ENCODE results near the gene UBE2J2.

Gene UBE2J2

DNA sequence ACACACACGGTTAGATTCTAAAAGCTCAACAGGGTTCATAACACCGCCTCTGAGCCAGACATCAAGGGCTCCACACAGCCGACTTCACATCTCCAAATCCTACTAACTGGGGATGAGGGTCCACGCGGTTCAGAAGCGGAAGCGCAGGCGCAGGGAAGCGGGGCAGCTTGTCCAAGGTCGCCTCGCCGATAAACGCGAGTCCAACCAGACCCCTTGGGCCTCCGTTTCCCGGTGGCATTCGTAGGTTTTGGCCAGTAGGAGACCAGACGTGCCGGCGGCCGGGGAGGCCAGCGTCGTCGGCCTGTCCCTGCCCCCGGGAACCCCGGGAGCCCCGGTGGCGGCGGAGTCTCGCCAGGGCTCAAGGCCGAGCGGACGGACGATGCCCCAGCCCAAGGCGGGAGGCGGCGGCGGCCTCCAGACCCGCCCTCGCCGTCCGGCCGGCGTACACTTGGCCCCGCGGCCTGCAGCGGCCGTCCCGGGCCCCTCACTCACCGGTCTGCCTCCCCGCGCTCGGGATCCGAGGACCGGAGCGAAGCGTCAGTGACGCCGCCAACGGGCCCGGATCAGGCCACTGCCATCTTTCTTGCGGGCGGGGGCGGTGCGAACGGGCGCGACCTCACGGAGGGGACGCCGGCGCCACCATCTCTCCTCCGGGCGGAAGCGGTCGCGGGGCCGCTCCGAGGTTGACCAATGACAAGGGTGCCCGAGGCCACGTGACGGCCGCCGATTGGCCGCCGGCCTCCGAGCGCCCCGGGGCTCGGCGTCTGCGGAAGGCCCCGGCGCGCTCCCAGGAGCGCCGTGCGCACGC is 42.0 kb downstream of the UBE2J2 start, which contains the start of gene SDF4:
SDF4 (minus strand) TSS at position 602 of the 808 bp plus-strand sequence. CDS start 3,229 bp downstream, outside the sequence.
- Histone ChIP-seq H3K27ac (peak within 1 kb of the TSS; percentile 73), H3K9ac (ENCODE audit: insufficient read length) (peak within 1 kb of the TSS; percentile 95)
- DNase-seq (ENCODE audit: low read depth, low spot score), result peak; percentile 80

DNA sequence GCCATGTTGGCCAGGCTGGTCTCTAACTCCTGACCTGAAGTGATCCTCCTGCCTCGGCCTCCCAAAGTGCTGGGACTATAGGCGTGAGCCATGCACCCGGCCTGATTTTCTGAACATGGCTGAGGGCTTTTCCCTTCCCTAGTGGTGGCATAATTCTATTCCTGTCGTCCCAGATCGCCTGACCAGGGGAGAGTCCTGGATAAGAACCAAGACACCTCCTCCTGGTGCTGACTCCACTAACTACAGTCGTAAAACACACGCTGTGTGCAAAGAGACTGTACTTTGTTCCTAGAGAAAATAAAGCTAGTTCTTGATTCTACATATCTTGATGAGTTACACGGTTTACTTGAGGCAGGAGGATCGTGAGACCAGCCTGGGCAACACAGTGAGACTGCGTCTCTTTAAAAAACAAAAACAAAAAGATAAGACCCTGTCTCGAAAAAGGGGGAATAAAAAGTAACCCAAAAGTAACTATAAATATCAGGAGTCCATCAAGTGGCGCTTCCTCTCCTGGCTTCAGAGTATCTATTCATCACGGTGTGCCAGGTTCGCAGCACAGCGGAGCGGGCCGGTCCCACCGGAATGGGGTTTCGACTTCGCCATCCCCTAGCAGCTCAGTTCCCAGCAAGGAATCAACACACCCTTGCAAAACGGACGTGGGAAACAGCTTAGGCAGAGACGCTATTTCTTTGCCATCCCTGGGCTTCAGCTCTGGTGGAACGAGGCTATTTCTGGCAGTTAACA is 42.8 kb downstream of the UBE2J2 start:
- peak overlapping the region; percentile 98 for H3K4me3 ChIP-seq
- no peaks in the 10 kb centered on the region for H3K9me3 ChIP-seq (ENCODE audit: low read depth, low read length)
- H3K36me3 ChIP-seq (ENCODE audit: insufficient read depth, low read length), result peaks cover 18% of the 10 kb centered on the region; the same call in 1 of the 2 replicates
- H3K9ac ChIP-seq (ENCODE audit: insufficient read length), result peak overlapping the region; percentile 95
- H3K27ac ChIP-seq, result peak overlapping the region; percentile 38
- DNase-seq (ENCODE audit: low read depth, low spot score), result no peak
- no peak for TF ChIP-seq POLR2AphosphoS5 (IDR thresholded peaks at IDR 0.05; ENCODE audit: borderline replicate concordance, low read depth, low read length)
- no peak for TF ChIP-seq FOXP2 (optimal IDR thresholded peaks at IDR 0.05; ENCODE audit: control extremely low read depth, extremely low read length, insufficient read depth)
- no peak for TF ChIP-seq EZH2 (IDR thresholded peaks at IDR 0.05)

More for the DNA sequence above, 42.0 kb downstream of the UBE2J2 start, which contains the start of gene SDF4:
- Histone ChIP-seq H3K4me3 (peak within 1 kb of the TSS; percentile 98), H3K36me3 (ENCODE audit: insufficient read depth, low read length) (peaks cover 18% of the 10 kb centered on the region; the same call in 1 of the 2 replicates), H3K9me3 (ENCODE audit: low read depth, low read length) (no peaks in the 10 kb centered on the region)
- TF ChIP-seq POLR2AphosphoS5 (IDR thresholded peaks at IDR 0.05; ENCODE audit: borderline replicate concordance, low read depth, low read length) (peak; percentile 83), EZH2 (IDR thresholded peaks at IDR 0.05) (no peak)

DNA sequence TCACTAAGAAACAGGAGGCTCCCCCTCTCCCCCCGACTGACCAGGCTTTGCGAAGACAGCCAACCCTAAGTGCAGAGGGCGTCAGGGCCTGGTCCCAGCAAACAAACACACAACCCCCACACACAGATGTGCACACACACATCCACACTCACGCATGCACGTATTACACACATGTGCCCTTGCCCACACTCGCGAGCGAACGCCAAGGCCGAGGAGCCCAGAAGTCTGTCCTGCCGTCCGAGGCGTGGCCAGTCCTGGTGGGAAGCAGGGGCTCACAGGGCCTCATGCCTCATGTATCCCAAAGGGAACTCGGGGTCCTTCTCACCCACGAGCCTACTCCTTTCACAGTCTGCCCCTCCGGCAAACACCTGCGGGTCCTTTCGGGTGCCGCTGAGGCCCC is 43.9 kb downstream of the UBE2J2 start:
- Histone ChIP-seq H3K27ac (no peak overlapping the region), H3K4me3 (peak overlapping the region; percentile 98; the same call in 1 of the 2 replicates), H3K36me3 (ENCODE audit: insufficient read depth, low read length) (peaks cover 18% of the 10 kb centered on the region; the same call in 1 of the 2 replicates), H3K9ac (ENCODE audit: insufficient read length) (no peak overlapping the region), H3K9me3 (ENCODE audit: low read depth, low read length) (no peaks in the 10 kb centered on the region)
- TF ChIP-seq FOXP2 (optimal IDR thresholded peaks at IDR 0.05; ENCODE audit: control extremely low read depth, extremely low read length, insufficient read depth) (no peak), POLR2AphosphoS5 (IDR thresholded peaks at IDR 0.05; ENCODE audit: borderline replicate concordance, low read depth, low read length) (no peak), EZH2 (IDR thresholded peaks at IDR 0.05) (no peak)
- DNase-seq (ENCODE audit: low read depth, low spot score), result no peak

DNA sequence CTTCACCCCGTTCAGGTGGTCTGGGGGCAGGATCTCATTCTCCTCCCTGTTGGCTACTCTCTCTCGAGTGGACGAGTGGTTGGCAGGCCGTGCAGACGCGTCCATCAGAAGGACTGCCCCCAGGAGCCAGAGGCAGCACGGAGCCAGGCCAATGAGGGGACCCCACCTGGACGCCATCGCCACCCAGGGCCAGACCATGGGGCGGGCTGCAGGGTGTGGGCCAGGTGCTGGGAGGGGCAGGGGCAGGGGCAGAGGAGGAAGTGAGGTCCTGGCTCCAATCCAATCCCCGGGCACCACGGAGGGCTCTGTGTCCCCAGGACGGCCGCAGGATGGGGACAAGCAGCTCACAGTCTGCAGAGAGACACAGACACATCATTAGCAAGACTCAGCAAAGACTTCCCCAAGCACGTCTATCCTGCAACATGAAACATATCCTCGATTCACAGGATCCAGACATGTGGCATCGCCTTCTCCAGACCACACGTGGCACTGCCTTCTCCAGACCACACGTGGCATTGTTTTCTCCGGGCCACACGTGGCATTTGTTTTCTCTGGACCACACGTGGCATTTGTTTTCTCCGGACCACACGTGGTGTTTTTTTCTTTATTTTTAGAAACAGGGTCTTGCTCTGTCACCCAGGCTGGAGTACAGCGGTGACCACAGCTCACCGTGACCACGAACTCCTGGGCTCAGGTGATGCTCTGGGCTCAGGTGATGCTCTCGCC is 44.9 kb downstream of the UBE2J2 start:
- Histone ChIP-seq H3K4me3 (no peak overlapping the region), H3K27ac (no peak overlapping the region), H3K9ac (ENCODE audit: insufficient read length) (no peak overlapping the region), H3K9me3 (ENCODE audit: low read depth, low read length) (no peaks in the 10 kb centered on the region), H3K36me3 (ENCODE audit: insufficient read depth, low read length) (peaks cover 18% of the 10 kb centered on the region; the same call in 1 of the 2 replicates)
- TF ChIP-seq EZH2 (IDR thresholded peaks at IDR 0.05), result no peak
- no peak for TF ChIP-seq POLR2AphosphoS5 (IDR thresholded peaks at IDR 0.05; ENCODE audit: borderline replicate concordance, low read depth, low read length)
- TF ChIP-seq FOXP2 (optimal IDR thresholded peaks at IDR 0.05; ENCODE audit: control extremely low read depth, extremely low read length, insufficient read depth), result no peak
- no peak for DNase-seq (ENCODE audit: low read depth, low spot score)

DNA sequence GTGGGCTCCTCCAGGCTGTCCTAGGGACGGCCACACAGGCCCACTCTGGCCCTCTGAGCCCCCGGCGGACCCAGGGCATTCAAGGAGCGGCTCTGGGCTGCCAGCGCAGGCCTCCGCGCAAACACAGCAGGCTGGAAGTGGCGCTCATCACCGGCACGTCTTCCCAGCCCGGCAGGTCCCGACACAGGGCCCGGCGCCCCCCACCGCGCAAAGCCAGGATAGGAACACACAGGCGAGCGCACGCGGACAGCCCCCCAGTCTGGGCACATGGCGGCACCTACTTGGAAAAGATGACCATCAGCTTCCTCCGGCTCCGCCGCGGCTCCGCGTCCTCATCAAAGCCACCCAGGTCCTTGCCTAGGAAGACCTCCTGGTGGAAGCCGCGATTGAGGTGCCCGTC is 45.5 kb downstream of the UBE2J2 start:
- TF ChIP-seq EZH2 (IDR thresholded peaks at IDR 0.05) (no peak), FOXP2 (optimal IDR thresholded peaks at IDR 0.05; ENCODE audit: control extremely low read depth, extremely low read length, insufficient read depth) (no peak), POLR2AphosphoS5 (IDR thresholded peaks at IDR 0.05; ENCODE audit: borderline replicate concordance, low read depth, low read length) (no peak)
- H3K4me3 ChIP-seq, result no peak overlapping the region
- no peak overlapping the region for H3K9ac ChIP-seq (ENCODE audit: insufficient read length)
- no peak for DNase-seq (ENCODE audit: low read depth, low spot score)
- H3K27ac ChIP-seq, result no peak overlapping the region
- H3K36me3 ChIP-seq (ENCODE audit: insufficient read depth, low read length), result peaks cover 20% of the 10 kb centered on the region; the same call in 1 of the 2 replicates
- no peaks in the 10 kb centered on the region for H3K9me3 ChIP-seq (ENCODE audit: low read depth, low read length)

DNA sequence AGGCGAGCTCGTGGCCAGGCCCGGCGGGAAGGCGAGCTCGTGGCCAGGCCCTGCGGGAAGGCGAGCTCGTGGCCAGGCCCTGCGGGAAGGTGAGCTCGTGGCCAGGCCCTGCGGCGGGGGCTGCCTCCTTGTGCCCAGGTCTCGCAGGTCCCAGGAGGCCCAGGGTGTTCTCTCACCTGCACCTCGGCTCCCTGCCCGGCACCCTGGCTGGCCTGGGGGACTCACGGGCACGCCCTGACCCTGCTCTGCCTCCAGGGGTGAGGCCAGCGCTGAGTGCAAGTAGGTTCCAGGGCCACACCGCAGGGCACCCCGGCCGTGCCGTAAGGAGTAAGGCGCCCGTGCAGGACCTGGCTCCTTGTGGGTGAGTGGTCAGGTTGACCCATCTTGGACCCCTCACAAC is 46.3 kb downstream of the UBE2J2 start:
- TF ChIP-seq EZH2 (IDR thresholded peaks at IDR 0.05) (no peak), POLR2AphosphoS5 (IDR thresholded peaks at IDR 0.05; ENCODE audit: borderline replicate concordance, low read depth, low read length) (no peak), FOXP2 (optimal IDR thresholded peaks at IDR 0.05; ENCODE audit: control extremely low read depth, extremely low read length, insufficient read depth) (no peak)
- Histone ChIP-seq H3K9ac (ENCODE audit: insufficient read length) (no peak overlapping the region), H3K4me3 (no peak overlapping the region), H3K36me3 (ENCODE audit: insufficient read depth, low read length) (peaks cover 28% of the 10 kb centered on the region; the same call in 1 of the 2 replicates), H3K27ac (no peak overlapping the region), H3K9me3 (ENCODE audit: low read depth, low read length) (no peaks in the 10 kb centered on the region)
- DNase-seq (ENCODE audit: low read depth, low spot score), result no peak

DNA sequence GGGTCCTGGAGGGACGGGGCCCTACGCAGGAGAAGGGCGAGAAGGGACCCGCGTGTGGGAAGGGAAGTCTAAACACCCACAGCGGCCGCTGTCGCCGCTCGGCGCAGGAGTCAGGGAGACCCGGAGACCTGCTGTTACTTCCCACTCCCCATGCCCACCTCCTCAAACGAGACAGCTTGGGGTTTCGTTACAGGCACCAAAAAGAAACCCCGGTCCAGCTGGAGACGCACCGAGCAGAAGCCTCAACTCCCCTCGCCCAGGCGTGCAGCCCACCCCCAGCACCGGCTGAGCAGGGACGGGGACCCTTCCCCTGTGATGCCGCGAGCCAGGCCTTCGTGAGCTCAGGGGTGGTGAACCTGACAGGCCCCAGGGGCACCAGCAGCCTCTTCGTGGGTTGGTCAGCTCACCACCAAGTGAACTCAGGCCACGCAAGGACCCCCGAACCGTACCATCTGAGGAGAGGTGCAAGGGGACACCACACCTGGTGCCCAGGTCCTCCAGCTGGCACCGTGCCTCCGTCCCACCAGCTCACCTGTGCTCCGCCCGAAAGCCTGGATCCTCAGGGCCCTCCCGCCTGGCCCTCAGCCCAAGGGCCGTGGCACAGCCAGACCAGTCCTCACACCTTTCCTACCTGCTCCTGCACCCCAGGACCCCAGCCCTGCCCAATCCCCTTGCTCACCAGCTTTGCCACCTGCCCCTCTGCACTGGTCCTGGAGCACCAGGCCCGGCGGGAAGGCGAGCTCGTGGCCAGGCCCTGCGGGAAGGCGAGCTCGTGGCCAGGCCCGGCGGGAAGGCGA is 46.9 kb downstream of the UBE2J2 start:
- no peak for DNase-seq (ENCODE audit: low read depth, low spot score)
- no peak for TF ChIP-seq EZH2 (IDR thresholded peaks at IDR 0.05)
- TF ChIP-seq POLR2AphosphoS5 (IDR thresholded peaks at IDR 0.05; ENCODE audit: borderline replicate concordance, low read depth, low read length), result no peak
- no peak for TF ChIP-seq FOXP2 (optimal IDR thresholded peaks at IDR 0.05; ENCODE audit: control extremely low read depth, extremely low read length, insufficient read depth)
- Histone ChIP-seq H3K36me3 (ENCODE audit: insufficient read depth, low read length) (peaks cover 28% of the 10 kb centered on the region; the same call in 1 of the 2 replicates), H3K9ac (ENCODE audit: insufficient read length) (no peak overlapping the region), H3K9me3 (ENCODE audit: low read depth, low read length) (no peaks in the 10 kb centered on the region), H3K27ac (no peak overlapping the region), H3K4me3 (no peak overlapping the region)
